LNCAP (cell line): Measurements from ENCODE around the gene TCN2.

Source experiments
- TF ChIP-seq, protein P1 (sequence below): fragments of 450-650 bp; IDR thresholded peaks from 2 replicates; pipeline ENCODE4 v1.5.1; 2017; ENCODE audit warnings: mild to moderate bottlenecking

The TCN2 gene

DNA sequence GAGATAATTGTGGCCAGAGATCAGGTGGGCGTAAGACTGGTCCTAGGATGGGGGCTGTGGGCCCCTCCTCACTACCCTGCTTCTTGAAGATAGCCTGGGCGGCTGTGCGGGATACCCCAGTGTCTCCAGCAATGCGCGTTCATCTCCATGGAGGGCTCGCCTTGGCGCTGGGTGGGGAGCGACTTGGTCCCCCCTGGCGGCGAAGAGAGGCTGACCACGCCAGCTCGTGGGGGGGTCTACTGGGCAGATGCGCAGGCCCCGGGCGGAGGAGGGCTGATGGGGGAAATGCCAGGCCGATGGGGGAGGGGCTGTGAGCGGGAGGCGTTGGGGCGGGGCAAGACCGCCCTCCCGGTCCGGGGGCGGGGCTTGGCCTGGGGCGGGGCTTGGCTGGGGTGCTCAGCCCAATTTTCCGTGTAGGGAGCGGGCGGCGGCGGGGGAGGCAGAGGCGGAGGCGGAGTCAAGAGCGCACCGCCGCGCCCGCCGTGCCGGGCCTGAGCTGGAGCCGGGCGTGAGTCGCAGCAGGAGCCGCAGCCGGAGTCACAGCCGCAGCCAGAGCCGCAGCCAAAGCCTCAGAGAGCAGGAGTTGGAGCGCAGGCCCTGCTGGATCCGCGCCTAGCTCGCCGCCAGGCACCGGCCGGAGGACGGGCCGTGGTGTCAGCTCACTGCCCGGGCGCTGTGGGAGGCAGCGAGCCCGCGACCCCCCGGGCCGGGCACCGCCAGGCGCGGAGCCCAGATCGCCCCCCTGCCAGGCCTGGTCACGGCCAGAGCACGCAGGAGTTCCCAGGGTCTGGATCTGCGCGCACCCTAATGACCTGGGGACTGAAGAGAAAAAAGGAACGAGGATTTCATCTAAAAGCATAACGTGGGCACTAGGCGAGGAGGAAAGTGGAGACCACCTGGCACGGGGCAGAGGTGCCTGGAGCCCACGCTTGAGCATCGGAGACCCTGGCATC, 28.6 kb downstream of the TCN2 start, which contains the start of gene SLC35E4:
Gene SLC35E4 (plus strand): TSS at position 509 of the 953 bp plus-strand sequence. CDS start 670 bp downstream, outside the sequence.
- TF ChIP-seq, protein P1, sequence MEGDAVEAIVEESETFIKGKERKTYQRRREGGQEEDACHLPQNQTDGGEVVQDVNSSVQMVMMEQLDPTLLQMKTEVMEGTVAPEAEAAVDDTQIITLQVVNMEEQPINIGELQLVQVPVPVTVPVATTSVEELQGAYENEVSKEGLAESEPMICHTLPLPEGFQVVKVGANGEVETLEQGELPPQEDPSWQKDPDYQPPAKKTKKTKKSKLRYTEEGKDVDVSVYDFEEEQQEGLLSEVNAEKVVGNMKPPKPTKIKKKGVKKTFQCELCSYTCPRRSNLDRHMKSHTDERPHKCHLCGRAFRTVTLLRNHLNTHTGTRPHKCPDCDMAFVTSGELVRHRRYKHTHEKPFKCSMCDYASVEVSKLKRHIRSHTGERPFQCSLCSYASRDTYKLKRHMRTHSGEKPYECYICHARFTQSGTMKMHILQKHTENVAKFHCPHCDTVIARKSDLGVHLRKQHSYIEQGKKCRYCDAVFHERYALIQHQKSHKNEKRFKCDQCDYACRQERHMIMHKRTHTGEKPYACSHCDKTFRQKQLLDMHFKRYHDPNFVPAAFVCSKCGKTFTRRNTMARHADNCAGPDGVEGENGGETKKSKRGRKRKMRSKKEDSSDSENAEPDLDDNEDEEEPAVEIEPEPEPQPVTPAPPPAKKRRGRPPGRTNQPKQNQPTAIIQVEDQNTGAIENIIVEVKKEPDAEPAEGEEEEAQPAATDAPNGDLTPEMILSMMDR: no peak

DNA sequence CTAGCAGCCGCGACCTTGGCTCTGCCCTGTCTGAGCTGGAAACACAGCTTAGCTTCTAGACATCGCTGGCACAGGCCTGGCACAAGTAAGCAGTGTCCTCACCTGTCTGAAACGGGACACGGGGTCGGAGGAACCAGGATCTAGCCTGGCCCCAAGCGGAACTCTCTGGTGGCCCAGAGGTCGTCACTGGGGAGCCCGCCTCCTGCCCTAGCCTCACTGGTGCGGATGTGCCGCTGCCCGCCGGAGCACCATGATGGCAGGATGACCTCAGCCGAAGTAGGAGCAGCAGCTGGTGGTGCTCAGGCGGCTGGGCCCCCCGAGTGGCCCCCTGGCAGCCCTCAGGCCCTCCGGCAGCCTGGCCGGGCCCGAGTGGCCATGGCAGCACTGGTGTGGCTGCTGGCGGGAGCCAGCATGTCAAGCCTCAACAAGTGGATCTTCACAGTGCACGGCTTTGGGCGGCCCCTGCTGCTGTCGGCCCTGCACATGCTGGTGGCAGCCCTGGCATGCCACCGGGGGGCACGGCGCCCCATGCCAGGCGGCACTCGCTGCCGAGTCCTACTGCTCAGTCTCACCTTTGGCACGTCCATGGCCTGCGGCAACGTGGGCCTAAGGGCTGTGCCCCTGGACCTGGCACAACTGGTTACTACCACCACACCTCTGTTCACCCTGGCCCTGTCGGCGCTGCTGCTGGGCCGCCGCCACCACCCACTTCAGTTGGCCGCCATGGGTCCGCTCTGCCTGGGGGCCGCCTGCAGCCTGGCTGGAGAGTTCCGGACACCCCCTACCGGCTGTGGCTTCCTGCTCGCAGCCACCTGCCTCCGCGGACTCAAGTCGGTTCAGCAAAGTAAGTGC, 29.5 kb downstream of the TCN2 start:
- TF ChIP-seq, protein P1: no peak

DNA sequence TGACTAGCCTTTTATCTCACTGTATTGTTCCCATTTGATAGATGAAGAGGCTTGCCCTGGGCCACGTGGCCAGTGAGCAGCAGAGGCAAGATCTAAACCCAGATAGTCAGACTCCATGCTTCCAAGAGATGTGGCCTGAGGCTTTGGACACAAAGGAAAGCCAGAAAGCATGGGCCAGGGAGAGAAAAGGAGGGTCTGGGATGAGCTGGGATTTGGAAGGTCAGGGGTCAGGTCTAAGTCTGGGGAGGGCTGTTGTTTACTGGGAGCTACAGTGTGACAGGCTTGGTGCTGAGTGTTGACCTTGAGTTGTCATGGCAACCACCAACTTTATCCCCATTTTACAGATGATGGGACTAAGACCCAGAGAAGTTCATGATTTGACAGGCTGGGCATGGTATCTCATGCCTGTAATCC, 30.7 kb downstream of the TCN2 start:
- TF ChIP-seq, protein P1: no peak

DNA sequence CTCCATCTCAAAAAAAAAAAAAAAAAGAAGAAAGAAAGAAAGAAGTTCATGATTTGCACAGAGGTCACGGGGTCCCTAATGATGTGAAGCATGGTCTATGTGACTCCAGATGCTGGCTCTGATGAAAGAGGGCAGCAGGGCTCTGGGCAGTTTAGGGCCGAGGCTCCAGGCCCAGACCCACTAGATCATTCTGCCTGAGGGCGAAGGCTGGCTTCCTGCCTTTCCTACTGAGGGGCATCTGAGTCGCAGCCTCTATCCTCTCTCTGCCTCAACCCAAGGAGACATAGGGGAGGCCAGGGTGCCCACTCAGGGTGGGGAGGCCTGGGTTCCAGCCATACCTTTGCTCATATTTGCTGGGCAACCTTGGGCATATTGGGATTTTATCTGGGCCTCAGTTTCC, 33.4 kb downstream of the TCN2 start:
- TF ChIP-seq, protein P1: no peak

DNA sequence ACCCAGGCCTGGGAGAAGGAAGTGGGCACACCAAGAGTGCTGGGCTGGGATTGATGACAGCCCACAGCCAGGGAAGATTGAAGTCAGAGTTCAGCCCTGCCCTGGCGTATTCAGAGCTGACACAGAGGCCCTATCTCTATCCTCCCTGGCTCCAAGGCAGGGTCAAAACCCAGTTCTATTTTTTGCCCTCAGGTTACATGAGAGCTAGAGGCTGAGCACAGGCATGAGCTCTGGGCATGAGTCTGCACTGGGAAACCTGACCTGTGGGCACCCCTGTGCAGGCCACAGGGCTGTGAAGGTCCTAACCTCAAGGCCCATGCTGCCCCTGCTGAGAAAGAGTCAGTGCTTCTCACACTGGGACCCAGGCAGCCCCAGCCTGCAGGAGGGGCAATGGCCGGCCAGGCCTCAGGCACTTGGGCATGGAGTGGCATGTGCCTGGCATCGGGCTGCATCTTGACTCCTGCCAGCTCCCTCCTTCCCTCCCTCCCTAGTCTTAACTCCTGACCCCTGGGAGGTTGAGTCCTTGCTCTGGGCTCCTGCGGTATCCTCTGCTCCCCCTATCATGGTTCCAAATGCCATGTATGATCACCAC, 34.0 kb downstream of the TCN2 start:
- TF ChIP-seq, protein P1: no peak

DNA sequence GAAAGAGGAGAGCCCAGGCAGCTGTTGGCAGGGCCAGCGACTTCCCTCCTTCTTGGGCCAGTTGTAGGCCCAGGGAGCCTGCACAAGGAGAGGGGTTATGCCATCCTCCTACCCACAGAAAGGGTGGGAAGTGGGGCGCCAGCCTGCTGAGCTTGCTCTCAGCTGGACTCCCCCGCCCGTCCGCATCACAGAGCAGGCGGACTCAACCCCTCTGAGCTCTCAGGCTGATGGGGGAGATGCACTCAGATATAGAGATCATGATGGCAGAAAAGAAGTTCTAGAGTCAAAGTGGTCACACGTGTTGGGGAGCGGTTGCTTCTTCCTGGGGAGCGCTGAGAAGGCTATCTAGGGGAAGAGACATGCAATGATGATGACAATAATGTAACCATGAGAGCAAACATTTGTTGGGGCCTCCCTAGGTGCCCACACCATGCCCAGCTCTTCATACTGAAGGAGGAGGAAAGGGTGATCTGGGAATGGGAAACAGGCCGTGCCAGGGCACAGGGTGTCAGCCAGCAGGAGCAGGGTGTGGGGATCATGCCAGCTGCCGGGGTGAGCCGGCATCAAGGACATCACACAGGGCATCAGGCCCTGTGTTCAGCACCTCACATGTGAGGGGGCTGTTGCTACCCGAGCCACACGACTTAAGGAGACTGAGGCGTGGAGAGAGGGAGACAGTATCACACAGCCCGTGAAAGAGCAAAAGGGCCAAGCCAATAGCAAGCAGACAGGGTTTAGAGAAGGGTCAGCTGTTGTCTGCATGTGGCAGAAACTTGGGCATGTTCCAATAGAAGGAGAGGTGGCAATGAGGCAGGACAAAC, 36.3 kb downstream of the TCN2 start:
- TF ChIP-seq, protein P1: no peak
